Liver (tissue), 9 donors: ENCODE measurements around the gene PDLIM7. TPM values are rescaled to one million over a fixed set of nuclear protein-coding genes. Genes with fewer than 3 reads are reported as not detected.

Experiments
- DNase-seq: peaks from one replicate; pipeline ENCODE4 v3.0.0-alpha.2; 2017; ENCODE audit warnings: low spot score
- H3K27ac ChIP-seq, 2 donors: one replicate each; pipeline ENCODE4 v1.7.0; 2013; ENCODE audit warnings: inconsistent platforms in 2 of 2, low read length in 2 of 2, control low read depth in 1 of 2, low read depth in 1 of 2, mild to moderate bottlenecking in 1 of 2
- H3K27me3 ChIP-seq, 4 donors: one replicate each; pipeline versions ENCODE4 v1.6.1 to v1.7.0; 2013; ENCODE audit warnings: low read length in 3 of 4, inconsistent platforms in 1 of 4, mild to moderate bottlenecking in 1 of 4, moderate library complexity in 1 of 4; ENCODE audit not compliant: control insufficient read depth in 4 of 4, insufficient read depth in 4 of 4
- H3K36me3 ChIP-seq, 4 donors: one replicate each; pipeline versions ENCODE4 v1.6.1 to v1.7.0; 2013; ENCODE audit warnings: low read length in 3 of 4, mild to moderate bottlenecking in 3 of 4, low read depth in 1 of 4, moderate library complexity in 1 of 4; ENCODE audit not compliant: control insufficient read depth in 4 of 4, insufficient read depth in 3 of 4
- H3K4me1 ChIP-seq, 4 donors: one replicate each; pipeline versions ENCODE4 v1.6.1 to v1.7.0; 2013; ENCODE audit warnings: low read length in 3 of 4, mild to moderate bottlenecking in 3 of 4, moderate library complexity in 1 of 4; ENCODE audit not compliant: control insufficient read depth in 4 of 4, insufficient read depth in 4 of 4
- H3K4me3 ChIP-seq, 3 donors: one replicate each; pipeline versions ENCODE4 v1.6.1 to v1.7.0; 2013; ENCODE audit warnings: low read length in 3 of 3, control low read depth in 1 of 3, low read depth in 1 of 3, mild to moderate bottlenecking in 1 of 3
- H3K9ac ChIP-seq, 2 donors: one replicate each; pipeline ENCODE4 v1.7.0; 2013; ENCODE audit warnings: low read length in 2 of 2, mild to moderate bottlenecking in 2 of 2, moderate library complexity in 2 of 2, control low read depth in 1 of 2, low read depth in 1 of 2
- H3K9me3 ChIP-seq, 4 donors: one replicate each; pipeline versions ENCODE4 v1.6.1 to v1.7.0; 2013; ENCODE audit warnings: low read length in 3 of 4; ENCODE audit not compliant: control insufficient read depth in 4 of 4
- ATF3 ChIP-seq: IDR thresholded peaks from 2 replicates; pipeline ENCODE4 v1.6.1; 2016; ENCODE audit warnings: antibody characterized with exemption
- EGR1 ChIP-seq, 2 donors: IDR thresholded peaks; 2 replicates each; pipeline ENCODE4 v1.6.1; 2016 to 2018; ENCODE audit warnings: antibody characterized with exemption in 2 of 2, low read depth in 2 of 2
- FOXA1 ChIP-seq: IDR thresholded peaks from 2 replicates; pipeline ENCODE4 v1.6.1; 2016; ENCODE audit warnings: antibody characterized with exemption
- FOXA2 ChIP-seq: IDR thresholded peaks from 2 replicates; pipeline ENCODE4 v1.6.1; 2016; ENCODE audit warnings: antibody characterized with exemption
- GABPA ChIP-seq, 2 donors: IDR thresholded peaks in 1 of 2; conservative IDR thresholded peaks in 1 of 2; 2 replicates each; pipeline ENCODE4 v1.6.1; 2016; ENCODE audit warnings: antibody characterized with exemption in 2 of 2, mild to moderate bottlenecking in 1 of 2, moderate library complexity in 1 of 2
- HNF4A ChIP-seq, 2 donors: conservative IDR thresholded peaks; 2 replicates each; pipeline ENCODE4 v1.6.1; 2016; ENCODE audit warnings: antibody characterized with exemption in 2 of 2, mild to moderate bottlenecking in 2 of 2
- HNF4G ChIP-seq: IDR thresholded peaks from 2 replicates; pipeline ENCODE4 v1.6.1; 2016; ENCODE audit warnings: antibody characterized with exemption
- JUND ChIP-seq, 2 donors: IDR thresholded peaks; 2 replicates each; pipeline ENCODE4 v1.6.1; 2016; ENCODE audit warnings: antibody characterized with exemption in 2 of 2
- MAX ChIP-seq: IDR thresholded peaks from 2 replicates; pipeline ENCODE4 v1.6.1; 2016; ENCODE audit warnings: antibody characterized with exemption
- NR2F2 ChIP-seq: IDR thresholded peaks from 2 replicates; pipeline ENCODE4 v1.6.1; 2016; ENCODE audit warnings: antibody characterized with exemption
- RAD21 ChIP-seq, 2 donors: IDR thresholded peaks; 2 replicates each; pipeline ENCODE4 v1.6.1; 2016; ENCODE audit warnings: antibody characterized with exemption in 2 of 2, mild to moderate bottlenecking in 2 of 2
- REST ChIP-seq: IDR thresholded peaks from 2 replicates; pipeline ENCODE4 v1.6.1; 2016; ENCODE audit warnings: antibody characterized with exemption, mild to moderate bottlenecking
- RXRA ChIP-seq, 2 donors: IDR thresholded peaks; 2 replicates each; pipeline ENCODE4 v1.6.1; 2017 to 2018; ENCODE audit warnings: antibody characterized with exemption in 2 of 2, mild to moderate bottlenecking in 1 of 2
- SP1 ChIP-seq: IDR thresholded peaks from 2 replicates; pipeline ENCODE4 v1.6.1; 2018; ENCODE audit warnings: antibody characterized with exemption, mild to moderate bottlenecking
- TAF1 ChIP-seq: conservative IDR thresholded peaks from 2 replicates; pipeline ENCODE4 v1.6.1; 2016; ENCODE audit warnings: antibody characterized with exemption, mild to moderate bottlenecking
- YY1 ChIP-seq: IDR thresholded peaks from 2 replicates; pipeline ENCODE4 v1.6.1; 2016; ENCODE audit warnings: antibody characterized with exemption, mild to moderate bottlenecking
- ZBTB33 ChIP-seq: IDR thresholded peaks from 2 replicates; pipeline ENCODE4 v1.6.1; 2016; ENCODE audit warnings: antibody characterized with exemption
- WGBS: extraction: QIAGEN DNeasy Blood & Tissue Kit; methylation state at CpG from one replicate; pipeline ENCODE4 v1.1.7; 2013; 5-methylcytosine and 5-hydroxymethylcytosine counted together
- polyA plus RNA-seq, 2 donors: library from polyadenylated mRNA; stranded (reverse) in 1 of 2; unstranded in 1 of 2; fragments of 200-250 nt in 1 of 2; fragments of >200 nt in 1 of 2; fragmentation: Nextera tagmentation in 1 of 2; extraction: Ambion mirVana in 1 of 2; gene quantifications; one replicate each; pipeline versions ENCODE4 v1.2.1 to v1.2.3, GENCODE V29; 2013 to 2015
- total RNA-seq, 2 donors: library from RNA; depleted of rRNA; stranded (reverse); fragments of >200 nt; gene quantifications; one replicate each; pipeline ENCODE4 v1.2.3, GENCODE V29; 2014
- donor health status: healthy.
- donor health status: healthy.
- donor health status: healthy.
- donor health status: healthy.
- donor health status: healthy.

PDLIM7 gene
- total and polyA plus RNA-seq, 4 donors, result 5.5 to 36.0 (median 8.5) TPM

- Histone ChIP-seq H3K9ac (no peak overlapping the region), H3K4me1 (peaks cover 5 to 18% (median 9%) of the 10 kb centered on the region in 4 donors), H3K4me3 (peak overlapping the region in 2 of 3 donors; percentile 61 to 65), H3K9me3 (no peaks in the 10 kb centered on the region), H3K36me3 (peaks cover 0 to 2% (median 0%) of the 10 kb centered on the region in 4 donors), H3K27me3 (no peaks in the 10 kb centered on the region), H3K27ac (no peak overlapping the region)
- DNase-seq, result no peak
- 8% methylated on average over 8 of the region's 8 CpGs for WGBS
- TF ChIP-seq GABPA (IDR thresholded peaks at IDR 0.05 in 1 of 2, conservative IDR thresholded peaks at IDR 0.05 in 1 of 2) (no peak), RXRA (IDR thresholded peaks at IDR 0.05) (no peak), HNF4A (conservative IDR thresholded peaks at IDR 0.05) (no peak), MAX (no peak), NR2F2 (no peak), ATF3 (no peak), HNF4G (no peak), JUND (IDR thresholded peaks at IDR 0.05) (no peak), EGR1 (IDR thresholded peaks at IDR 0.05; ENCODE audit: low read depth in 2 of 2) (no peak), REST (no peak), YY1 (no peak), FOXA1 (no peak), FOXA2 (no peak), TAF1 (no peak), ZBTB33 (no peak), RAD21 (IDR thresholded peaks at IDR 0.05) (no peak)
Measured at GRCh38 chr5:177445917-177446199, 51.5 kb downstream of the PDLIM7 start.

GRCh38 chr5:177445052-177445916, 52.1 kb downstream of the PDLIM7 start:
- TF ChIP-seq HNF4G (no peak), SP1 (no peak), RAD21 (IDR thresholded peaks at IDR 0.05) (no peak), ZBTB33 (no peak), REST (no peak), ATF3 (no peak), NR2F2 (no peak), FOXA1 (no peak), HNF4A (conservative IDR thresholded peaks at IDR 0.05) (no peak), FOXA2 (no peak), RXRA (IDR thresholded peaks at IDR 0.05) (no peak), GABPA (IDR thresholded peaks at IDR 0.05 in 1 of 2, conservative IDR thresholded peaks at IDR 0.05 in 1 of 2) (no peak), TAF1 (no peak)
- 56% methylated on average over 10 of the region's 10 CpGs for WGBS
- Histone ChIP-seq H3K27ac (no peak overlapping the region), H3K27me3 (no peaks in the 10 kb centered on the region), H3K36me3 (peaks cover 0 to 6% (median under 1%) of the 10 kb centered on the region in 4 donors), H3K4me3 (no peak overlapping the region), H3K9ac (no peak overlapping the region), H3K9me3 (no peaks in the 10 kb centered on the region), H3K4me1 (peaks cover 5 to 18% (median 9%) of the 10 kb centered on the region in 4 donors)
- no peak for DNase-seq
